Measurements from ENCODE around the gene FMR1NB.

DNA sequence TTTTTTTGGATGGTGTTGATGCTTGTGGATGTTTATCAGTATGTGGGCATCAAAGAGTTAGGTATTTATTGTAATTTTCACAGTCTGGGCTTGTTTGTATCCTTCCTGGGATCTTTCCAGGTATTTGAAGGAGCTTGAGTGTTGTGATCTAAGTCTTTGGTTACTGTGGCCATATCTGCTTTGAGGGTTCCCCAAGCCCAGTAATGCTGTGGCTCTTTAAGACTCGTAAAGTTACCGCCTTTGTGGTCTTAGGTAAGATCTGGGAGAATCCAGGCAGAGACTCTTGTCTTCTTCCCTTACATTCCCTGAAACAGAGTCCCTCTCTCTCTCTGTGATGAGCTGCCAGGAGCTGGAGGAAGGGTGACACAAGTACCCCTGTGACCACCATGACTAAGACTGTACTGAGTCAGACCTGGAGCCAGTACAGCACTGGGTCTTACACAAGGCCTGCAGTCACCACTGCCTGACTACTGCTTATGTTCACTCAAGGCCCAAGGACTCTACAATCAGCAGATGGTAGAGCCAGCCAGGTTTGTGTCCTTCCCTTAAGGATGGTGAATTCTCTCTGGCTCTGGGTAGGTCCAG is 62.2 kb downstream of the FMR1NB start:
- TF ChIP-seq CTCF (IDR thresholded peaks at IDR 0.05): no peak
- TF ChIP-seq, protein P1, sequence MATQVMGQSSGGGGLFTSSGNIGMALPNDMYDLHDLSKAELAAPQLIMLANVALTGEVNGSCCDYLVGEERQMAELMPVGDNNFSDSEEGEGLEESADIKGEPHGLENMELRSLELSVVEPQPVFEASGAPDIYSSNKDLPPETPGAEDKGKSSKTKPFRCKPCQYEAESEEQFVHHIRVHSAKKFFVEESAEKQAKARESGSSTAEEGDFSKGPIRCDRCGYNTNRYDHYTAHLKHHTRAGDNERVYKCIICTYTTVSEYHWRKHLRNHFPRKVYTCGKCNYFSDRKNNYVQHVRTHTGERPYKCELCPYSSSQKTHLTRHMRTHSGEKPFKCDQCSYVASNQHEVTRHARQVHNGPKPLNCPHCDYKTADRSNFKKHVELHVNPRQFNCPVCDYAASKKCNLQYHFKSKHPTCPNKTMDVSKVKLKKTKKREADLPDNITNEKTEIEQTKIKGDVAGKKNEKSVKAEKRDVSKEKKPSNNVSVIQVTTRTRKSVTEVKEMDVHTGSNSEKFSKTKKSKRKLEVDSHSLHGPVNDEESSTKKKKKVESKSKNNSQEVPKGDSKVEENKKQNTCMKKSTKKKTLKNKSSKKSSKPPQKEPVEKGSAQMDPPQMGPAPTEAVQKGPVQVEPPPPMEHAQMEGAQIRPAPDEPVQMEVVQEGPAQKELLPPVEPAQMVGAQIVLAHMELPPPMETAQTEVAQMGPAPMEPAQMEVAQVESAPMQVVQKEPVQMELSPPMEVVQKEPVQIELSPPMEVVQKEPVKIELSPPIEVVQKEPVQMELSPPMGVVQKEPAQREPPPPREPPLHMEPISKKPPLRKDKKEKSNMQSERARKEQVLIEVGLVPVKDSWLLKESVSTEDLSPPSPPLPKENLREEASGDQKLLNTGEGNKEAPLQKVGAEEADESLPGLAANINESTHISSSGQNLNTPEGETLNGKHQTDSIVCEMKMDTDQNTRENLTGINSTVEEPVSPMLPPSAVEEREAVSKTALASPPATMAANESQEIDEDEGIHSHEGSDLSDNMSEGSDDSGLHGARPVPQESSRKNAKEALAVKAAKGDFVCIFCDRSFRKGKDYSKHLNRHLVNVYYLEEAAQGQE (IDR thresholded peaks at IDR 0.05; ENCODE audit: insufficient read depth in 1 of 2, low read depth in 2 of 2, low read length in 1 of 2): no peak

All from Panc1 (cell line).